GM18867 (cell line): ENCODE data around the gene MYO1E.
"Not testable (repeated sequence)": the region's sequence is repeated elsewhere in the genome, so short reads cannot be mapped to it uniquely, and the experiment has no call there.

Source experiments
- ATAC-seq: cut with Tn5 transposase; IDR thresholded peaks from one replicate; pipeline ENCODE4 v1.9.1; 2021; ENCODE audit warnings: mild to moderate bottlenecking, moderate library complexity; ENCODE audit not compliant: unreplicated experiment

The MYO1E gene

DNA sequence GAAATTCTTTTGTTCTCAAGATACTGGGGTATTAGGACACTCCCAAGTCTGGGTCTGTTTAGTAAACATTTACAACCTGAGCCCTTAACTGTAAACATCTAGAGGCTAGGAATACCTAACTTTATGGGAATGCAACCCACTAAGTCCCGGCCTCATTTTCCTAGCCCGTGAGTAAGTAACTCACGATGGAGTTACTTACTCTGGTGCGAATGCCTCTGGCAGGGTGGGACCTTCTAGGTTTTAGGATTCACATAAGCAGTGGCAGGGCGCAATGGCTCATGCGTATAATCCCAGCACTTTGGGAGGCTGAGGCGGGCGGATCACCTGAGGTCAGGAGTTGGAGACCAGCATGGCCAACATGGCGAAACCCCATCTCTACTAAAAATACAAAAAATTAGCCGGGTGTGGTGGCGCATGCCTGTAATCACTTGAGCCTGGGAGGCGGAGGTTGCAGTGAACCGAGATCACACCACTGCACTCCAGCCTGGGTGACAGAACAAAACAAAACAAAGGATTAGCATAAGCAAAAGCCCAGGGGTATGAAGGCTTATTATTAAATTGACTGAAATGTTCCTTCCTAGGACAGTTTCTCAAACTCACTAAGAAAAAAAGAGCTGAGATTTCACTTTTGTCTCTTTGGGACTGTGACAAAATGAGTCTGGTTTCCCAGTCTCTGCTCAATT, 14.7 kb upstream of the MYO1E start:
- ATAC-seq, result not testable (repeated sequence)

DNA sequence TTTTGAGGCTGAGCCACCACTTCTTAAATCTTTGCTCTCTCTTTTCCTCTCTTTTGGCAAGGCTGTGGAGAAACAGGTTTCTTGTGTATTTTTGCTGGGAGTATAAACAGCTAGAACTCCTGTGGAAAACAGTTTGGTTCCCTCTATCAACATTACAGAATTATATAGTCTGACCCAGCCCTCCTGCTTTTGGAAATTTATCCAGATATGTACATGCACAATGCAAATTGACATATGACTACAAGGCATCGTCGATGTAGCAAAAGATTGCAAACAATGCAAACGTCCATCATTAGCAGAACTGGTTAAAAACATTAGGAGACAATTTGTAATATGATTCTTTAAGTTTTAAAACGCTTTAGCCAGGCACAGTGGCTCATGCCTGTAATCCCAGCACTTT, 12.5 kb upstream of the MYO1E start:
- no peak for ATAC-seq

DNA sequence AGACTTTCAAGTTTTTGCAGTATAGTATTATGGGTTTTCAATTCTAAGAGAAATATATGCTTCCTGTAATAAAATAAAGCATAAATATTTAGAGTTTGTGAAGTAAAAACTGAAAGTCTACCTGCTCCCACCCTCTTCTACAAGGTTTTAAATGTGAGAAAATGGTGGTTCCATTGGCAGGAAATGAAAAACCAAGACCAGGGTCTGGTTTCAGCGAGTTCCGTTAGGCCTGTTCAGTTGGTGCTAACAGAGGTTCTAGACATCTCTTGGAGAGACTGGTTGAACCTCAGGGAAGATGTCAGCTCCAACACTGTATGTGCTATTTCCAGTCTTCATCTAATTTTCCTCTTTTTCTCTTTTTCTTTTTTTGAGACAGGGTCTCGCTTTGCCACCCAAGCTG, 11.8 kb upstream of the MYO1E start:
- peak; percentile 52 for ATAC-seq

DNA sequence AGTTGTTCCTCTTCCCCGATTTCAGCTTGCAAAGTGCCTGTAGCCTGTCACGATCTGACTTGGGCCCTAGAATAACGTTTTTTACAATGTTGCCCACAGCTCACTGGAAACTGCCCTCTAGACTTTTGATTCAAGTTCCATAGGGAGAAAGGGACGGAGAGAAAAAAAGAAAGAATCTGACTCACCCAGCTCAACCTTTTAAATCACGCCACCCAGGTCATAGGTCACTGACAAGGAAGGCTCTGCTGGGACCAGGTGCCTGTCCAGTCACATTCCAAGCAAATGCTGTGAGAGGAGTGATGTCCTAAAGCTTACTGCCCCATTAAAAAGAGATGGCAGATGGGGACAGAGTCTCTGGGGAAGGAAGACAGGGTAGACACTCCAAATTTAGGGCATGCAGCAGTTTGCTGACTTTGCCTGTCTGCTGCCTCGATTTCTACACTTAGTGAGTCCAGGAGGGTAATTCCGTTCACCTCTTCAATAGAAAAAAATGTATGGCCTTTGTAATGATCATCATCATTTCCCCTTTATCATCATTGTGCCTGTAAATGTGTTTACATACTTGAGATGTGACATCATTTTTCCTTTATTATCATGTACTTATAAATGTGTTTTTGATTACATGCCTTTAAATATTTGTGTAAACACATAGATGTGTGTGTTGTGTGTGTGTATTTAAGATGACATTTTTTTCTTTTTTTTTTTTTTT, 8.4 kb upstream of the MYO1E start:
- ATAC-seq, result no peak

DNA sequence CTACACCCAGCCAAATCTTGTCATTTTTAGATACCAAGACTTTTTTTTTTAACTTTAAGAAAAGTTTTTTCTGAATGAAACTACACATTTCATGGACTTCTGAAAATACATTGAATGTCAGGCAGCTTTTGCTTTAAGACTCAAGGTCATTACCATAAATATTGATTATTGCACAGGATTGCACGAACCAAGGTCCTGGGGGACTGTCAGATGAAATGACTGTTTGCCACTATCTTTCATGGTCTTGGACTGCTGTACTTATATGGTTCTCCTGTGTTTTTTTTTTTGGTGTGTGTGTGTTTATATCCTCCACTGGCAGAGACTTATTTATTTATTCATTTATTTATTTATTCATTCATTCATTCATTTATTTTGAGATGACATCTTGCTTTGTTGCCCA, 6.9 kb upstream of the MYO1E start:
- ATAC-seq, result no peak

DNA sequence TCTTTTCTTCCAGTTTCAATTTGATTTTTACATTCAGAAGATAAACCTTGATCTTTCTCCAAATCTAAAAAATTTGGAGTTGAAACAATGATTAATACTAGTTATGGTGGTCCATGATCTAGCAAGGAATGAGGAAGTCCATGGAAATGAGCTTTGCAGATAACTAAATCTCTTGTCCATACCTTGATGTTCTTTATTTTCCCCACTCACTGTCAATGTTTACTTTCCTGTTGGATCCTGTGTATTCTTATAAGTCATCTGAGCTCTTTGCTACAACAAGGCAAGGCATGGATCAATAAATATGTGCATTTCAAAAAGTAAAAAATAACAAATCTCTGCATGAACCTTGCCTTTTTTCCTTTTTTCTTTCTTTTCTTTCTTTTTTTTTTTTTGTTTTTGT, 6.2 kb upstream of the MYO1E start:
- no peak for ATAC-seq

DNA sequence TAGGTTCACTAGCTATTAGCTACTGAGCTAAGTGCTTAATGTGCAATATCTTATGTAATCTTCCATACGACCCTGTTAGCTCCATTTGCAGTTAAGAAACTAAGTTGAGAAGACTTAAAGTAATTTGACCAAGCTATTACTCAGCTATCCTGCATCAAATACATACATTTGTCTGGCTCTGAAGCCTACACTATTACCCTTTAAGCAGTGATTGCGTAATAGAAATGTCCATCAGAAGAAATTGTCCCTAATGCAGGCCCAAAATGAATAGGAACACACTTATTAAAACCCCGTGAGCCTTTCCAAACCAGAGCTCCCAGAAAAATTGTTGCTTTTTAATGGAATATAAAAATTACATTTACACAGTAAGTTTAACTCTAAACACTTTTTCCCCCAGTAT, 5.3 kb upstream of the MYO1E start:
- ATAC-seq, result no peak

DNA sequence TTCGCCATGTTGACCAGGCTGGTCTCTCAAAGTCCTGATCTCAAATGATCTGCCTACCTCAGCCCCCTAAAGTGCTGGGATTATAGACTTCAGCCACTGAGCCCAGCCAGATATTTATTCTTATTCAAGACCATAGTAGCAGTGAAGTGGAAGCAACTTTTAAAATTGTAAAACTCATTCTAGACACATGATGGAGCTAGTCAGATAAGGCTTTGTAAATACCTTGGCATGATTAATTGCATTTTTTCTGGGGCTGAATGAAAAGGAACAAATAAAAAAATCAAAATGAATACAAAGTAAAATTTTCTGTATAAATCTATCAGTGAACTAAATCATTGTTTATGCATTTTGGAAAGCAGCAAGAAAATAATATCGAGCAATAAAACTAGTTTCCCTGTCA, 4.1 kb upstream of the MYO1E start:
- no peak for ATAC-seq

DNA sequence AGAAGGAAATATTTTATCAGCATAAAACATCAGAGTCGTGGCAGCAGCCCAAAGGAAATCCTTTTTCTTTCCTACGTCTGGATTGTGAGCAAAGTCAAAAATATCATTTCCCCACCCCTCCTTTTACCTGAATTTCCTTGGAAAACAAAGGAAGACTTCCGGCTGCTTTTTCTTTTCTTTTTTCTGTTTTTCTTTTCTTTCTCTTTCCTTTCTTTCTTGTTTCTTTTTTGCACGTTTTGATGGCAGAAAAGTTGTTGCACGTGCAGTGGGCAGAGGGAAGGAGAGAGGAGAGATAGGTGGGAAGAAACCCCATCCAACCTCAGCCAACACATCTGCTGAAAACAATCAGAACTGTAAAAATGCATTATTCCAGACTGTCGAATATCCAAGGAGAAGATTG, 544 bp upstream of the MYO1E start:
- no peak for ATAC-seq

DNA sequence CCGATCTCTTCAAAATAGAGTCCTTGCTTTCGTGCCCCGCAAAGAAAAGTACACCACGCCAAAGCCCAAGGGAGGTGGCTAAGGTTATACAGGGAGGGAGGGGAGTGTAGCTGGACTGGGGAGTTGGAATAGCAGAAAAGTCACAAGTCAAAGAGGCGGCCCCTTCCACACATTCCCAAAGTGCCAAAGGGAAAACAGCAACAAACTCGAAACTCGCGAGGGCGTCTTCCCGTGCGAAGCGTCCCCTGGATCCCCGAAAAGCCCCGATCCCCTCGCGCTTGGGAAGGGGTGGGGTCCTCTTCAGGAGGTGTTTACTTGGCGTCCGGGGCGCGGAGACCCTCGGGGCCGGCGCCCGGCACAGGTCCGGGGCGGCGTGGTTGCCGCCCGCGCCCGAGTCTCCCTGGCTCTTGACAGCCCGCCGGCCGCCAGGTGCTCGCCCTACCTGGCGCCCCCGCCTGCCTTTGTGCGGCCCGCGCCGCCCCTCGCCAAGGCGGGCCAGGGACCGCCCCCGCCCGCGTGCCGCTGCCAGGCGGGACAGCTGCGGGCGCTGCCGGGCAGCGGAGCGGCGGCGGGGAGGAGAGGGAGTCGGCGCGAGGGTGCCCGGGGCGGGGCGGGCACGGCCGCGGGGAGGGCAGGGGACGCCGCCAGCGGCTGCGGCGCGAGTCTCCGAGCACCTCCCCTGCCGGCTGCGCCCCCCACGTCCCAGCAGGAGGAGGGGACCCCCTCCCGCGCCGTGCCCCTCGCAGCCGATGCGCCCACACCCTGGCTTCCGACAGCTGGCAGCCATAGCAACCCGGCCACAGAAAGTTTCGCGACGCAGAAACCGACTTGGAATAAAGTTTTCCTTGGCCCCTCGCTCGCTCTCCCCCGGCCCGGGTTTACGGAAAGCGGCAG, 966 bp downstream of the MYO1E start:
- peak; percentile 25 for ATAC-seq

DNA sequence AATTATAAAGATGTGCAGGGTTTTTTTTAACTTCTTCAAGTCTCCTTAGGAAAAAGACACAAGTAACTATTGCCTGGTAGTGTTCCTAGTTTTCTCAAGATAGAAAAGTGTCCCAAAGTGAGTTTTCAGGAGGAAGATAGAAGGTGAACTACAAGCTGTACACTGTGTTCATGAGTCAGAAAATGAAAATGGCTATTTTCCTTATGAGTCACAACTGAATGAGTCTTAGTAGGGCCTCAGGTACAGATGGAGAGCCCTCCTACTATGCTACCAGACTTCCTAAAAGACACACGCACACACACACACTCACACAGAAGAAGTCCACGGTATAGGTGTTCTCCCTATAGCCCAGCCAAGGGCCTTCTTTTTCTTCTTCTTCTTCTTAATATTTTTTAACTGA, 3.1 kb downstream of the MYO1E start:
- ATAC-seq, result no peak

DNA sequence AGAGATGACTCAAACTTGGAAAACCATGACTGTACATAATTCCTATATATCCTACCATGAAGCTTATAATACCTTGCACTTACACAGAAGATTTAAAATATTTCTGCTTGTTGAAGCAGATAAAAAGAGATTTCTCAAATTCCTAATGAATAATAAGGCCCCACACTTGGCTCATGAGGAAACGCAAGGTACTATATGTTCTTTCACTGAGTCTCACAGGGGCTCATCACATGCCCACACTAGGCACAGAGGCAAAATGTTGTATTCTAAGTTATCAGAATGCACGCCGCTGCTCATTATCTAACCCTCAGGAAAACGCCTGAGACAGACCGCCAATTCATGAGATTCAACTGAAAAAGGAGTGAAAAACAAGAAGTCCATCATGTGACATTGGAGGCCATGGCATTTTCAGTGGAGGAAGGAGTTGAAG, 5.6 kb downstream of the MYO1E start:
- ATAC-seq, result no peak

DNA sequence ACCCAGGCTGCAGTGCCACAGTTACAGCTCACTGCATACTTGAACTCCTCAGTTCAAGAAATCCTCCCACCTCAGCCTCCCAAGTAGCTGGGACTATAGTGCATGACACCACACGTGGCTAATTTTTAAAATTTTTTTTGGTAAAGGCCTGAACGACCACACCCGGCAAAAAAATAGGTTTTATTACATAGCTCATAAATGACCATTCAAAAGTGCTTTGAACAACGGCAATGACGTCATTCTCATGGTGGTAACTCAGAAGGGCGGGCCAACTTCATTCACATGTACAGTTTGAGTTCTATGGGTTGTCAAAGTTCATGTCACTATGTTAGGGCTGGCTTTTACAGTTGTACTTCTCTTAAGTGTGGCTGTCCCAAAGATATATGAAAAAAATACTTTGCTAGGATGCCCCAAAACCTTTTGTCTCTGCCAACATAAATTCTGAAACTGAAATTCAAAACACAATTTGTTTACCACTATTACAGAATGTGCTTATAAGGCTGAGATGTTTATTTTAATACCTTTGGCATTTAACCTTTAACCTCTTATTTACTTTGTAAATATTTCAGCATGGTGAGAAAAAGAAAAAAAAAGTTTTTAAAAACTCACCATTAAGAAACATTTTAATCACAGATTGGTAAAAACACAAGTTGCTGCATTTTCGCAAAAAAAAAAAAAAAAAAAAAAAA, 6.2 kb downstream of the MYO1E start:
- no peak for ATAC-seq

DNA sequence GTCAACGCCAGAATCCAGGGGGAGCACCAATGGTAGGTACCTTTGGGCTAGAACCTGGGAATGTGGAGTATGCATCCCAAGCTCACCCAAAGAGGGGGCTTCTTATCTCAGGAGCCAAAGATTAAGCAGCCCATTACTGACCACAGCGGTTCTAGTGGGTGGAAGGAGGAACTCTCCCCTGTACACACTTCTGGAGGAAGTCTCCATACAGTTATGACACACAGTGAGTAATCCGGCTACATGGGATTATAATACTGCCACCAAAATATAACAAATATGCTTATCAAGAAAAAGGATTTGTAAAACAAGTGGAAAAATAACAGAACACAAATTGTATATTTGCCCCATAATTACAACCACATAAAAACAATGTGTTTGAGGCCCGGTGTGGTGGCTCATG, 8.4 kb downstream of the MYO1E start:
- no peak for ATAC-seq

DNA sequence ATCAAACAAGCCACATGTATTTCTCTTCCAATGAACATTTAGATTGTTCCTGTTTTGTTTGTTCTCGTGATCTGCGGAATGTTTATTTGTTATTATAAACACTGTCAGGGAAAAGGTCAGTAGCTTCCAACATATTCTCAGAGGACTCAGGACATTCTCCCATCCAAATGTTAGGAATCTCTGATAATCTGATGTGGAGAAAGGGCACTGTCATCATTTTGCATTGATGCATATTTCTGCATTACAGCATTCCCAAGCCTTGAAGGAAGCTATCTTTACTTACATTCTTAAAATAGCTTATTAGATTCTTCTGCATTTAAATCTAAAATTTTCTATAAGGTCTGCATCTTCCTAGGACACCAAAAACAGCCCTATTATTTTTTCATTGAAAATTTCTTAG, 10.3 kb downstream of the MYO1E start:
- no peak for ATAC-seq

DNA sequence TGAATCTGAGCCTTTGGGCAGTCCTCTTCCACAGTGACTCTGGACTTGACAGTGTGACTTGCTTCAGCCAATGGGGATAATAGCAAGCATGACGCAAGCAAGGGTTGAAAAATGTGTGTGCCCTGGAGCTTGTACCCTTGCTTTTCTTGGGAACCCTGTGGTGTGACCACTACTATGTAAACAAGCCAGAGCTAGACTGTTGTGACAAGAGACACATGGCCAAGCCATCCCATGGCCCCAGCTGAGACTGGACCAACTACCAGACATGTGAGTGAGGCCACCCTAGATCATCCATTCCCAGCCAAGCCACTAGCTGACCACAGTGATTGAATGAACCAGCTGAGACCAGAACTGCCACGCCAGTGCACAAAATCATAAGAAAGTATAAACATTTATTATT, 11.8 kb downstream of the MYO1E start:
- ATAC-seq, result no peak

DNA sequence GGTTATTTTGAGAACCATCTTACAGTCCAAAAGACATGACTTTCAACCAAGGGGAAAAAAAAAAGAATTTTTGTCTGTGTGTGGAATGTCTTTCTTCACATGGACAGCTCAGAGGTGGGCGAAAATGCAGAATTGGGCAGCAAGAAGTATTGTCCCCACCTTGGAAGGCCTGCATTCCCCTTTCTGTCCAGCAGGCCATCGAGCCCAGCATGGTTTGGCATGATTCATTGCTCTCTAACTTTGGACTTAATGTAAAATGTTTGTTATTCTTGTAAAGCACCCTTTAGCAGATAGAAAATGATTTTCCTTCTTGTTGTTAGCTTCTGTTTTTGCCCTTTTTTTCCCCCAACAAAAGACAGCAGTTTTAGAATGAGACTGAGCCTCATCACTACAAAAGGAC, 12.4 kb downstream of the MYO1E start:
- ATAC-seq, result no peak

DNA sequence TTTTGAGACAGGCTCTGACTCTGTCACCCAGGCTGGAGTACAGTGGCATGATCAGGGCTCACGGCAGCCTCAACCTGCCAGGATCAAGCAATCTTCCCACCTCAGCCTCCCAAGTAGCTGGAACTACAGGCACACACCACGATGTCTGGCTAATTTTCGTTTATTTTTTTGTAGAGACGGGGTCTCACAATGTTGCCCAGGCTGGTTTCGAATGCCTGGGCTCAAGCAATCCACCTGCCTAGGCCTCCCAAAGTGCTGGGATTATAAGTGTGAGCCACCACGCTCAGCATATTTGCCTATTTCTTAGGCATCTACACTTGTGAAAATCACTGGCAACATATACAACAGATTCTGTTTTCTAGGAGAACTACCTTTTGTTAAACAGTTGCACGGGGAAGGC, 16.9 kb downstream of the MYO1E start:
- no peak for ATAC-seq

DNA sequence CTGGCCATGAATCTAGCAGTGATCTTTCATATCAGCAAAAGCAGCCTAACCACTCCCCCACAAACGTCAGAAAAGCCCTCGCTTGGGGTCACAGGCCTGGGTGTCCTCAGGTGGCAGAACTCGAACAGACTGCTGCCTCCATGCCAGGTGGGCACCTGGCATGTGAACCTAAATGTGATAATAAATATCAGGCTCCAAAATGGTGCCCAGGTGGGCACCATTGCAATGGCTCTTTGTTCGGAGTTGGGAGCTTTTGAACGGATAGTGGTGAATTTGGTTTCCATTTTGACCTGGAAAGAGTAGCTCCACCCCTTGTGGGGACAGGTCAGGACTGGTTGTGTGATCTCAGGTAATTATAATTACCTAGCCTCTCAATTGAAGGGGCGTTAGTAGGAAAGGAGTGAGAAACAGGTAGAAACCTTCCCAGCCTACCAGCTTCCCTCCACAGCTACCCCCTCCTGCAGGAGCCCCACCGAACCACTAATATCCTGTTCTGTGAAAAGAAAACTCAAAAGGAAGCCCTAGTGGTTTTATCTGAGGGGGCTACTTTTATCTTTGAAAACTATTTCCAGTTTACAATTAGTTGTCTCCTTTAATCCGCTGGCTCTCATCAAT, 18.1 kb downstream of the MYO1E start:
- no peak for ATAC-seq

DNA sequence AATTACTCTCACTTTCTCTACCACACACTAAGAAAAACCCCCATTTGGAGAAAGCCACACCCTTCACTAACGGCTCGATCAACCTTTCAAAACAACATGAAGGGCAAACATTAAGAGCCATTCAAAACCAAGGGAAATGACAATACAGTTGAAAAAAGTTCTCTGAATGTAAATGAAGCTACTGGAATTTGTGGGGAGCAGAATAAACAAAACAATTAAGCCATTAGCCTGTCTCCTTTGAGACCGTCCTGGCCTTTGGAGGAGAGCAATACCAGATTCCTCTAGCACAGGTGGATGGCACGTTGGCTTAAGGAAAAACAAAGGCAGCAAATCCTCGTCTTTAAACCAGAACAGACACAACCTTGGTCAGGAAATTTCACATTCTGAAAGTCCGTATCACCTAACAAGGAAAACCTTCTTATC, 18.7 kb downstream of the MYO1E start:
- ATAC-seq, result no peak

DNA sequence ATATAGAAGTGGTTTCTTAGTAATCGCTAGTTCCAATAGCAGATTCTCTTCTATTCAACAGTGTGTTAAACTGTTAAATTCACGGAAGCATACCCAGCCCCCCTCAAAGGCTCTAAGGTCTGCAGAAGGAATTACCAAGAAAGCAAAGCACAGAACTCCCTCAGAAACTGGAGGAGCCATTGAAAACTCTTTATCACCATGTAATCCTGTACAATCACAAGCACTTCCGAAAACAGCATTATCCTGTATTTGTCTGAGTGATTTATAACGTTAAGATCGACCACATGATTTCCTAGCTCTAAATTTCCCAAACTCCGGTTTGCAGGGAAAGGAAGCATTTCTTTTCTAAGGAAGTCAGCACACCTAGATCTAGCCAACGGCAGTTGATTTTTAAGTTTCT, 20.0 kb downstream of the MYO1E start:
- ATAC-seq, result no peak
